Activated T-cell treated with anti-CD3 and anti-CD28 coated beads for 48 hours (primary cell): ENCODE measurements around the gene ASPSCR1.

Experiments
- DNase-seq: peaks from one replicate; pipeline ENCODE4 v3.0.0-alpha.2; 2020; ENCODE audit warnings: low read depth

ASPSCR1 gene

DNA sequence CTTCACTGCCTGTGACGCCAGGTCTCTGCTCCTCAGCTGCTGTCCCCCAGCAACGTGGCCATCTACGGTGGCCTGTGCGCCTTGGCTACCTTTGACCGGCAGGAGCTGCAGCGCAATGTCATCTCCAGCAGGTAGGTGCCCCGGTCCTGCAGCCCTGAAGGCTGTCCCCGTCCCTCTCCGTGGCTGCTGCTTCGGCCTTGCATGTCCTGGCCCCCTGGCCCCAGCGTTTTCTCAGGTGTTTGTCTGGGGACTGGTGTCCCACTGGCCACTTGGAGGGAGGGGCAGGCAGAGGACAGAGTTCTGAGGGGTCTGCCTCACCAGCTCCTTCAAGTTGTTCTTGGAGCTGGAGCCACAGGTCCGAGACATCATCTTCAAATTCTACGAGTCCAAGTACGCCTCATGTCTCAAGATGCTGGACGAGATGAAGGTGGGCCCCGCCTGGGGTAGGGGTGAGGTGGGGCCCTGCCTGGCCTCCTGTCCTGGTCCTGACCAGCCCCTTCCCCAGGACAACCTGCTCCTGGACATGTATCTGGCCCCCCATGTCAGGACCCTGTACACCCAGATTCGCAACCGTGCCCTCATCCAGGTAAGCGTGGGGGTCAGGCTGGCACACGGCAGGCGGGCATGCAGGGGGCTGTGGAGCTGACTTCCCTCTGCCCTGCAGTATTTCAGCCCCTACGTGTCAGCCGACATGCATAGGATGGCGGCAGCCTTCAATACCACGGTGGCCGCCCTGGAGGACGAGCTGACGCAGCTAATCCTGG is 78.7 kb downstream of the ASPSCR1 start:
- DNase-seq = no peak

DNA sequence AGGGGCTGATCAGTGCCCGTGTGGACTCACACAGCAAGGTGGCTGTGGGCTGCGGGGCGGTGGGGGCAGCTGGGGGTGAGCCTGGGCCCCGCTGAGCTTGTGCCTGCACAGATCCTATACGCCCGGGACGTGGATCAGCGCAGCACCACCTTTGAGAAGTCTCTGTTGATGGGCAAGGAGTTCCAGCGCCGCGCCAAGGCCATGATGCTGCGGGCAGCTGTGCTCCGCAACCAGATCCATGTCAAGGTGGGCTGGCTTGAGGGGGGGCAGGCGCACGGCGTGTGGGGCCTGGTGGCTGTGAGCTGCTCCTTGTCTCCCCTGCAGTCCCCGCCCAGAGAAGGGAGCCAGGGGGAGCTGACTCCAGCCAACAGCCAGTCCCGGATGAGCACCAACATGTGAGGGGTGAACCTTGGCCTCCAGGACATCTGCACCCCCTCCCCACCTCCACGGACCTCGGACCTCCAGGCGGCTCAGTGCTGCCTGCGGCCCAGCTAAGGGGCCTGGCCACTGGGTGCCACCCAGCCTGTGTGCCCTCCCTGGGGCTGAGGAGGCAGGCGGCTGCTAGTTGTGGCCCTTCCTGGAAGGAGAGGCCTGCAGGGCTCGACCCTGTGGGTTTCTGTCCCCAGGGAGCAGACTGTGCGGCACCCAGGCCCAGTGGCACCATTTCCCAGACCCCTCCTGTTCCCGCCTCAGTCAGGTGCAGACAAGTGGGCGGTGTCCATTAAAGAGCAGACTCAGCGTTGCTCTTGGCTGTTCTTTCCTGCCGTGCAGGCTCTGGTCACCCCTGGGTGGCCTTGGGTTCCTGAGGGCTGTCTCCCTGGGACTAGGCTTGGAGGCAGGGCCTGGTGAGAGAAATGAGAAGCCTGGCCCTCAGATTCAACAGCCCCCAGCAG is 79.5 kb downstream of the ASPSCR1 start:
- no peak for DNase-seq

DNA sequence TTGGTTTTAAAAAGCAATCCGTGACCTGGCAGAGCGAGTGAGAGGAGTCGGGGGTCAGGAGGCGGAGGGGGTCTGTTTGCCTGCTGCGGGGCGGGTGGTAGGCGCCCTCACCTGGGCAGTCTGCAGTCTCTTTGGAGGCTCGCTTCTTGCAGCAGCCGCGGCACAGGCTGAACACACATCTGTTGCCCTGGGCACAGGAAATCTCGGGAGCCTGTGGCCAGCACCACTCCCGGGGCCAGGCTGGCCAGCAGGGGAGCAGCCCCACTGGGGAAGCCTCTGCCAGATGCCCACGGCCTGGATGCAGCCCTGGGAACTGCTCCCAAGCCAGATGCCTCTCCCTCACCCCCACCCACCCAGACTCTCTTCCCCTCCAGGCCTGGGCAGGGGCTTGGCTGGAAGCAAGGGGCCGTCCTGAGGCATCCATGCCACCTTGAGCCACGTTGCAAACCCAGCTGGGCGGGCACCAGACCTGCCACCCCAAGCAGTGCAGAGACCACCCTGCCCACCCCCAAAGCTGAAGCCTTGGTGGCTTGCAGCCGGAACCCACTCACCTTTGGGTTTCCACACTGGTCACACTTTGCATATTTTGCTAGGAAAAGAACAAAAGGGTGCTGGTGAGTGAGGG is 80.9 kb downstream of the ASPSCR1 start:
- no peak for DNase-seq

DNA sequence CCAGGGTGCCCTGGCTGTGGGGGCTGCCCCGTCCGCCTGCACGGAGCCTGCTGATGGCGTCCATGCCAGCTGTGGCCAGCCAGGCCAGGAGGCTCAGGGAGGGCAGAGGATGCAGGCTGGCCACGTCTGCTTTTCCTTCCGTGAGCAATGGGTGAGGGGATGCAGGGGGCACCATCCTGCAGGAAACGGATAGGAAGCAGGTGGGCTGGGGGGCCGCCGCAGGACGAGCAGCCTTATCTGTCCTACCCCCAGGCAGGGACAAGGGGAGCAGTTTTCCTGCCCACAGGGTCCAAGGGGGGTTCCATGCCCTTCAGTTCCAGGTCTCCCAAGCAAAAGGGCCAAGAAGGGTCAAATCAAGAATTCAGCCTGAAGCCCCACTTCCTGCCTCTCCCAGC is 81.4 kb downstream of the ASPSCR1 start:
- DNase-seq = no peak

DNA sequence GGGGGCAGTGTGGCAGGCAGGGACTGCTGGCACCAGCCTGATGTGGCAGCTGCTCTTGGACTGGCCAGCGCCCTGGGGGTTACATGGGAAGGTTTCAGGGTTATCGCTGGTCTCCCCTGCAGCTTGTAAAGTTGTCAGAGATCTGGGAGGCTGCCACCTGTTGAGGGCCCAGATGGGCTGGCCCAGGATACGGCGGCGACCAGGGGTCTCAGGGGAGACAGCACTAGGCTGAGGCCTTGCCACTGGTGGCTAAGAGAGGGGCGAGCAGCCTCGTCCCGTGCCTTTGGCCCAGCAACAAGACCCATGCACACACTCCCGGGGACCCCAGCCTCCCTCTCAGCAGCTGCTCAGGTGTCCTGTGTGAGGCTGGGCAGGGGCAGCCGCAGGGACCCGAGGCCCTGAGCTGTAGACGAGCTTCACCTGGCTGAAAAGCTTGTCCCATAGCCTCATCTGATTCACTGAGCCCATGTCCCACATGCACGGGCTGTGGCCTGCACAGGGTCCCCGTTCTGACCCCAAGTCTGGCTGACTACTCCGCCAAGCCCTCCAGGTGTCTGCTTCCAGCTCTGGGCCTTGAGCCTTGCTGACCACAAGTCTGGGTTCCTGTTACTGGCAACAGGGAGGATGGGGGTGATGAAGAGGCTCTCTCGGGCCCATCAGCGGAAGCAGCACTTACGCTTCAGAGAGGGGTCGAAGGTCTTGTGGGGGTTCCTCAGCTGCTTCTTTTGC is 82.0 kb downstream of the ASPSCR1 start:
- DNase-seq = no peak

DNA sequence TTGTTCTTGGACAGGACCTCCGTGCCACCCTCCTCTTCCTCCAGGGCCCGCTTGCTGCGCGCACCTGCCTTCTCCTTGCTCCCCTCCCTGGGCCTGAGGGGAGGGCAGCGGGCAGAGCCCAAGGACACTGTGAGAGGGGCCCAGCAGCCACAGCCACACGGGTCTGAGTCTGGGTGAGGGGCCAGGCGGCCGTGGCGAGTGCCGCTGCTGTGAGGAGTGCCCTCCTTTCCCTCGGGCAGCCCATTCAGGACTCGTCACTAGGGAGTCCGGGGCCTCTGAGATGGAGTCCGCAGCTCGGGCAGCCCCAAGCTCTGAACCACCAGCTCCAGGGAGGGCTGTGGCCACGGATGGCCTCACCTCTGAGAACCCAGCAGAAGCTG is 82.6 kb downstream of the ASPSCR1 start:
- DNase-seq = no peak

DNA sequence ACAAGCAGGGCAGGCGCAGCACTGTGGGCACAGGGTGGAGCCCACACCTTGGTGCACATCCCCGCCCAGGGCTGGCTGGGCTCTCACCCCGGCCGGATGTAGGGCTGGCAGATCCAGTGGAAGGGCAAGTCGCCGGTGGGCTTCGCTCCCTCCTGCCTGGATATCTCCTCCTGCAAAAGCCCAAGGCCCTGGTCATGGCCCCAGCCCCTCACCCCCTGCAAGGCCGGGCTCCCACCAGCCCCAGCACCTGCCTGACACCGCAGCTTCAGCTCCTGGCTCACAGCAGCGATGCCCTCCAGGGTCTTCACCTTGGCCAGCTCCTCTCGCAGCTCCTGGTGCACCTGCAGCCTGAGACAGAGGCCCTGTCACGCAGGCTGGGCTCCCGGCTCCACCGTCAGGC is 83.2 kb downstream of the ASPSCR1 start:
- no peak for DNase-seq

DNA sequence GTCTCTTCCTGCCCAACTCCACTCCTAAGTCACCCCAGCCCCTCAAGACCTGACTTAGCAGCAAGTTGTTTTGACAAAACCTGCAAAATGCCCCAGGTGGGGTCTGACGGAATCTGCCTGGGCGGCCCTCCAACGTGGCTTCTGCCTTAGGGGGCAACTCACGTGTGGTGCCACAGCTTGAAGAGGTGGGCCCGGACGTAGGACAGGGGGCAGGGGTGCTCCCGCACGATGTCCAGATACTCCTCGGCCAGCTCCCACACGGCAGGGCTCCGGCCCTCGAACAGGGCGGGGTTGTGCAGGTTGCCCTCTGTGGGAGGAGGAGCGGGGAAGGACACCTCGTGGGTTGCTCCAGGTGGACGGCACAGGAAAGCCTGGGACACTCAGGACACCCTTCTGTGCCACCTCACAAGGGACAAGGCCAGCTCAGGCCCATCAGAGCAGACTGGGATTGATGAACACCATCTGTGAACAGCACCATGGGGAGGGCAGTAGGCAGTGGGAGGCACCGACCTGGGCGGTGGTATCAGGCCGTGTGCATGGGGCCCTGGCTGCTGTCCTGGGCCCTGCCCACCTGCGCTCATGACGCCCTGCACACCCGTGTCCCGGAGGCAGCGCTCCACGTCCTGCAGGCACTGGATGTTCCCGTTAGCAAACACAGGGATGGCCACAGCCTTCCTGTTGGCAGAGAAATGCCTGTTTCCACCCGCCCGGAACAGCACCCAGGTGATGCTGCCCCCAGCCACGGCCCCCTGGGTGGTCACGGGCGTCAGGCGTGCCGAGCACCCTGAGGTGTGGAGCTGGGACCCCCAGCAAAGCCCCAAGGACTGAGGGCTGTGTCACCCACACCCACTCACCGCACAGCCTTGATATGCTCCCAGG is 83.9 kb downstream of the ASPSCR1 start:
- DNase-seq = no peak

DNA sequence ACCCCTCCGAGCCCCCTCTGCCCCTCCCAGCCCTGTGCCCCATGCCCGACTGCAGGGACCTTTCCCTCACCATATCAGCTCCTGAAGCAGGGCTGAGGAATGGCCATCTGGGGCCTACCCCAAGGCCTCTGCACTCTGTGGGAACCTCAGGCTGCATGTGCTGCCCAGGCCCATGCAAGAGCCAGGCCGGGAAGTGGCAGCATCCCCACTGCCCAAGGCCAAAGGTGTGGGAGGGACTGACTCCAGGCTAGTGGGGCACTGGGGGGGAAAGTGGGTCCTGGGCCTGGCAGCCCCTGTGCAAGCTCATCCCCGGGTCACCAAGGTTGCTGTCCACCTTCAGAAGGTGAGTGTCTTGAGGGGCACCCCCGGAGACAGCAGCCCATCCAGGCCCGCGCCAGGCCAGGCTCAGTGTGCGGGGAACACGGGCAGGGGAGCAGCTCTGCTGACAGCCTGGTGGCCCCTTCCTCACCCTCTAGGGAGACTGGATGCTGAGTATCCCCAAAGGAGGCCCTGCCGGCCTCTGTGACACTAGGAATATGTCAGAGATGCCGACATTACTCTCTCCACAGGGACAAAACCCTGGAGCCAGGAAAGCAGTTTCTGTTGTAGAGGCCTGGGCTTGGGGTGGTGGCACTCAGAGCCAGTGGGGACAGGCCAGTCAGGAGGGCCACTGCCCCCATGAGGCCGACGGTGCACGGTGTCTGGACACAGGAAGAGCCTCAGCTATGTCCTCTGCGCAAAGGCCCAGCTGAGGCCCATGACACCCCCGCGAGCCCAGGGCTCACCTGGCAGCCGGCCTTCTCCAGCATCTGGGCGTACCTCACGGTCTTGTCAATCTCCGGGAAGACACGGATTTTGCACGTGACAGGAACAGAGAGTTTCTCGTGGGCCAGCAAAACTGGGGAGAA is 84.9 kb downstream of the ASPSCR1 start:
- no peak for DNase-seq

DNA sequence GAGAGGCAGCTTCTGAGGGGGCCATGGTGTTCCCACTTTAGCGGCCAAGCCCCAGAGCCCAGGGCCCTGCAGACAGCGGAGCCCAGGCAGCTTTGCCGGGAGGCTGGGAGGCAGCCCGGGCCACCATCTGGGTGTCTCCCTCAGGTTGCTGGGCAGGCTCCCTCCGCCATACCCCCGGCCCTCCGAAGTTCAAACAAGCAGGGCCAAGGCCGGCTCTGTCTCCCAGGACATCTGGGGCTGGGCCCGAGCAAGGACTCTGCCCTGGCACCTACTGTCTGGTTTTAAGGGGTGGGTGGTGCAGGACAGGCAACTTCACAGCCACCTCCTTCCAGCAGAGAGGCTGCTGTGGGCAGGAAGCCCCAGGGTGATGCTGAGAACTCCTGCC is 85.5 kb downstream of the ASPSCR1 start:
- DNase-seq = no peak

DNA sequence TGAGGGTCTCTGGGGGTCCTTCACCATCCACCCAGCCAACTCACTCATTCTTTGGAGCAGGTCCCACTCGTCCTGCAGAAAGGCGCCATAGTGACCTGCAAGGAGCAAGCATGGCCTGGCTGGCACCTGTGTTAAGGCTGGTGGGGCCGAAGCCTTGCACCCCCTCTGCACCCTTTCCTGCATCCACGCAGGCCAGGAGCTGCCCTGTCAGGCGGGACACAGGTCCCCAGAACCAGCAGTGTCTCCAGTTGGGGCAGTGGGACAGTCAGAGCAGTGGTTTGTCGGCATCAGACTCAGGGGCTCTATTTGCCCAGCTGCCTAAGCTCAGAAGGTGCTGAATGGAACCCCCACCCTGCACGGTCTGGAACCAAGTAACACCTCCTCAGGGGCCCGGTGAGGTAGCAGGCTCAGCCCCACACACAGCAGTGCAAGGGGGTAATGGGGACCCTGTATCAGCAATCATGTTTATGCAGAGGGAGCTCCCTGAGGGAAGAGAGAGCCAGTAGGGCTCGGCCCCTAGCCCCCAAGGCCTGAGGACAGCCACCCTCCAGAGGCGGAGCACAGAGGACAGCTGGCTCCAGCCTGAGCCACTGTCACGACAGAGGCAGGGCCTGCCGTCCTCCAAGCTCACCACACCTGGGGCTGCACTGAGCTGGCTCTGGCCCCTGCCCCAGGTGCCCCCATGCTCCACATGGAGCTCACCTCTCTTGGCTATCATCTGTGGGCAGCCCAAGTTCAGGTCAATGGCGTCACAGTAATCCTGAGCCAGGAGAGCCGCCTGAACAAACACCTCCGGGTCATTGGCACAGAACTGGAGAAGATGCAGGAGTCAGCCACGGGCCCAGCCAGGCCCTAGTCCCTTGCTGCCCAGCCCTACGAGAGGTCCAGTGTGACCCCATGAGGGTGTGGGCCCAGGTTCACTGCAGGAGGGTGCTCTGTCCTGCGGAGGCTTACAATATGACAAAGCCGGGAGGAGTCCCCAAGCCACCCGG is 86.3 kb downstream of the ASPSCR1 start:
- no peak for DNase-seq

DNA sequence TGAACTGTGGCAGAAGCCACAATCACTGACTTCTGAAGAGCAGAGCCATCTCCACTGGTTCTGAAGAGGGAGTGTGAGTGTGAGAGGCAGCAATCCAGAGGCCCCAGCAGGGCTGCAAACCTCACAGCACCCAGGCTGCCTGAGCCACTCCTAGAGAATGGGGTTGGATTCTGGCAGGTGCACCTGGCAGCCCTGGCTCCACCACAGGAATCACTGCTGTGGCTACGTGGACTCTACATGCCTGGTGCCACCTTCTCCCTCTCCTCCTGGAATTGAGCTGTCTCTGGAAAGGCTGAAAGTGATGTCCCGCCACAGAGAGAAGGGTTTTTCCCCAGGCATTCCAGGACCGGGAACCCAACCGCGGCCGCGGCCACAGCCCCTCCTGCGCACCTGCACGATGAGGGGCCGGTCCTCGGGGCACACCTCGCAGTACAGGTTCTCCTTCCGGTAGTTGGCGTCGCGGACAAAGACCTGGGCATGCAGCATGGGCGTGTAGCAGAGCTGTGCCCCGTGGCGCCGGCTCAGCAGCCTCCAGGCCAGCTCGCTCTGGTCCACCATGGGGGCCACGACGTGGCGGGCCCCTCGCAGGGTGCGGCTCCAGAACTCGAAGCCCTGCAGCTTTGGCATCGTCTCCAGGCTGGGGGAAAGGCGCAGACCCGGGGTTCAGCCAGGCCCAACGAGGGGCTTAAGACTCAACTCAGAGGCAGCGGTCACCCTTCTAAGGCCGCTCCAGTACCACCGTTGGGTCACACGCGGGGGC is 87.2 kb downstream of the ASPSCR1 start:
- no peak for DNase-seq

DNA sequence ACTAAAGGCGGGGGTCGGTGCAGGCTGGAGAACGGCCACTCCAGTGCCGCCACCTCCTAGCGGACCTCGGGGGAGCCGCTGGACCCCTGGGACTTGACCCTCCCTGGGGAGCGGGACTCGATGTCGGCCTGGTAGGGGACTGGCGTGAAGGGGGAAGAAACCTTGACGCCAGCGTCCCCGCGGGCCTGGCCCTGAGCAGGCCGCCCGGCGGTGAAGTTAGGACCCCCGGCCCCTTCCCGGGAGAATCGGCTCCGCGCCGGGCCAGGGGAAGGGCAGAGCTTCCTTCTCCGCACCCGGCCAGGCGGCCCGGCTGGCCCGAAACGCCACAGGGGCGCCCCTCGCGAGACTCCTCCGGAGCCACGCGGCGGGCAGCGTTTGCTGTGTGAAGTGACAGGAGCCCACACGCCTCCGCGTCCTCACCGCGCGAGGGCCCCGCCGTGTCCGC is 87.8 kb downstream of the ASPSCR1 start:
- DNase-seq = peak; percentile 31

DNA sequence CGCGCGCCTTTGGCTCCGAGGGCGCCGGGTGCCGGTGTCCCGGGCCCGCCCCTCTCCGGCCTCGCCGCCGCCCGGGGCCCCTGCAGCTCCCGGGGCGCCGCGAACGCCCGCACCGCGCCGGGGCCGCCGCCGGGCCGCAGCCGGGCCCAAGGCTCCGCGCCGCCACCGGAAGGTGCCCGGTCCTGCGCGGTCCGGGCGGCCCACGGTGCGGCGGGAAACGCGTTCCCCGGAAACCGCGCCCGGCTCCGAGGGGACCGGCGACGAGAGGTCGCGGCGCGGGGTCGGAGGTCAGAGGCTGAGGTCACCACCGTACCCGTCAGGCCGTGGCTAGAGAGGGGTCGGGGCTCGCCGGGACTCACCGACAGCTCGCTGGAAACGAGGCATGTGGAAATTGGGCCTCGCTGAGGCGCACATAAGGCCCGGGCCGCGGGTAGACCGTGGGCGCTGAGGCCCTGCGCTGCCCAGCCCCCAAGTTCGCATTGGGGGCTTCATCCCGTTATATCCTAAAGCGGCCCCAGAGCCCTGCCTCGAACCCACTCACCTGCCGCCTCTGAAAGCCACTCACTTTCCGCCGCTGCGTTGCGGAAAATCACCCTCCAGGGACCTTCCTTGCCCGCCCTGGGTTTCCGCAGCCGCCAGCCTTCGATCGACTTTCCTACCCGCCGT is 88.3 kb downstream of the ASPSCR1 start, which contains the start of gene DUS1L:
Gene DUS1L, minus strand, starts transcription at position 167 of the 666 bp plus-strand sequence. CDS start 745 bp downstream, outside the sequence.
- DNase-seq = peak; percentile 74
